Measurements from ENCODE around the gene LYPD6B. TPM values are rescaled to one million over a fixed set of nuclear protein-coding genes. Genes with fewer than 3 reads are reported as not detected.

LYPD6B gene
- total RNA-seq, 2 donors from 2014 or later = not detected

DNA sequence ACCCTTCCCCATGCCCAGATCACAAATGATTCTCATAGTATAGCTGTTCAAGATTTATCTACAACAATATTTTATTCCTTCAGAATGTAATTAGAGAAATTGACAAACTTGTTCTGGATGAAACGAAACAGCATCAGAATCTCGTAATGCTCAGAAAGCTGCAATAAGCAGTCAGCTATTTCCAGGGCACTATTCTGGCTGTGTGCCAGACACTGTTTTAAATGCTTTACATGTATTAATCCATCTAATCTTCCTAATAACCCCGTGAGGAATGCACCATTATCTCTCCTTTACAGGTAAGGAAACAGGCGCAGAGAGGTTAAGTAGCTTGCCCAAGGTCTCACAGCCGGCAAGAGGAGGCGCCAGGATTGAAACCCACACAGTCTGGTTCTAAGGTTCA is 10.1 kb upstream of the LYPD6B start:
- Mint-ChIP-seq H3K27ac (no peak overlapping the region), H3K9me3 (no peaks in the 10 kb centered on the region), H3K36me3 (no peaks in the 10 kb centered on the region)
- no peak for ATAC-seq
- no peak for DNase-seq (ENCODE audit: low spot score in 2 of 2)

DNA sequence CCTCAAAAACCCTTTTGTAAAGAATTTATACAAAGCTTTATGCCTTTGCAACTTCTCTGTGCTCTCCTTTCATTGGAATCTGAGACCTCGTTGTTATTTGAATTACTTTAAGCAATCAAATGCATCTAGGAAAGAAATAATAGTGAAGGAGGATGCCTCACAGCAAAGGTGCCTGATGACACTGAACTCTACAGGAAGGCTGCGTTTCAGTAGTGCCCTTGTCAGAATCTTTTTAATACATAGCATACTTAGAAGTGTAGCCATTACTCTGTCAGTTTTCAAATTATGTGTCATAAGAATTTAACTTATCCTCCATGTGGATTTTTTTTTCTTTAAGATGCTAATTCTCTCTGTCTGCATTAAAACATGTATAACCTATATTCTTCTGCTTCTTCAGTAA is 9.6 kb upstream of the LYPD6B start:
- DNase-seq (ENCODE audit: low spot score in 2 of 2) (no peak), ATAC-seq (no peak)
- Mint-ChIP-seq H3K27ac (no peak overlapping the region), H3K9me3 (no peaks in the 10 kb centered on the region), H3K36me3 (no peaks in the 10 kb centered on the region)

DNA sequence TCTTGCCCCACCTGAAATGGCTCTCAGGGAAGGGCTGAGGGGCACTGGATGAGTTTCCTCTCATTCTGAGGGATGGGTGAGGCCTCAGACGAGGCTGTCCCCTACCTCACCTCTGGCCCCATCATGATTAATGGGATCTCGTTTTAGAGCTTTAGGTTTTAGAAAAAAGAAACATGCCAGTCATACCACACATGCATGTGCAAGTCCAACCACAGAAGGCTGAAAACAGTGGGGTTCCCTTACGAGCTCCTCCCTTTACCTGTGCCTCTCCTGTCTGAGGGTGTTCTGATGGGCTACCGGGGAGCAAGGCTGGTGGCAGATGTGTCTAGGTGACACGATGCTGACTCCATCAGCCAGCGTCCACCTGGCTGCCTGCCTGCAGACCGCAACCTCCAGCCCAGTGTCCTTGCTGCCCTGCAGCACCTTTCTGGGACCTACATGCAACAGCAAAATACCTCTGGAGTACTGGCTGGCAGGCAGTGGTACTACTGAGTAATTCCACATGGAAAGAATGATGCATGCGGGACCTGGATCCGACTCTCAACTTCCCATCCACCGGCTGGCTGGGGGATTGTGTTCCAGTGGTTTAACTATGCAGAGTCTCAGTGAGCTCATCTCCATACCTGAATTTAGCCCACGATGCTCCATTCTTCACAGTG is 9.1 kb upstream of the LYPD6B start:
- no peak for ATAC-seq
- Mint-ChIP-seq H3K36me3 (no peaks in the 10 kb centered on the region), H3K27ac (no peak overlapping the region)

DNA sequence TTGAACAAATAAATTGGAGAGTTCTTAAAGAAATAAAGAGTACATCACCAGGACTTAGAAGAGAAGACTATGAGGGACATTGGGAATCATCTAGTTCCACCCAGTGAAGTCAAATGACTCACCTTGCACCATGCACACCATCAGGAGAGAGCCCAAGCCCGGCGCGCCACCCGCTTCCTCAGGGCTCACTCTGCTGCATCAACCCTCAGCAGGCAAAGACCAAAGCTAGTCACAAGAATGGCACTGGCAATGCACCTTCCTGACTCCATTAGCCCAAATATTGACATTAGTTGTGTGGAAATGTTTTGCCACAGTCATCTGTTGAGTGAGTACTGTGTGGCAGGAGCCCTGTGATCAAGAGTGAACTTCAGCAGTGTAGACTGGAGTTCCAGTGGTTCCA is 7.1 kb upstream of the LYPD6B start:
- H3K27ac Mint-ChIP-seq = no peak overlapping the region
- ATAC-seq (no peak), DNase-seq (ENCODE audit: low spot score in 2 of 2) (no peak)
- no peaks in the 10 kb centered on the region for H3K9me3 Mint-ChIP-seq
- H3K36me3 Mint-ChIP-seq = no peaks in the 10 kb centered on the region

More for the DNA sequence above, 9.1 kb upstream of the LYPD6B start:
- H3K9me3 Mint-ChIP-seq = no peaks in the 10 kb centered on the region
- DNase-seq (ENCODE audit: low spot score in 2 of 2) = no peak

DNA sequence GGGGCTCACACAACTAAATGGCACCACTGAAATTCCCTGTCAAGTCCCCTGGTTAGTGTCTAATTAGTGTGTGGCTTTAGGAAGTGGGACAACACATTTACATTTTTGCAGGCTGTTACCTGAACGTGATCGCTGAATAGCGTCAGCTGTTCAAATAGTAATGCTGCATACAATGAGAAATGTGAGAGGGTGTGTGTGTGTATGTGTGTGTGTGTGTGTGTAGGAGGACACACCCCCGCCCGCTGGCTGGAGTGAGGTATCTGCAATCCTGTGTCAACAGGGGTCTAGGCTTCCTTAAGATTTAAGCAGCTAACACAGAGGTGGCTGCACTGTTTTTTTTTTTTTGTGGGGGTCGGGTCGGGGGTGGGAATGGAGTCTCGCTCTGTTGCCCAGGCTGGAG is 4.8 kb upstream of the LYPD6B start:
- Mint-ChIP-seq H3K27ac (no peak overlapping the region), H3K36me3 (no peaks in the 10 kb centered on the region), H3K9me3 (no peaks in the 10 kb centered on the region)
- no peak for DNase-seq (ENCODE audit: low spot score in 2 of 2)
- no peak for ATAC-seq

DNA sequence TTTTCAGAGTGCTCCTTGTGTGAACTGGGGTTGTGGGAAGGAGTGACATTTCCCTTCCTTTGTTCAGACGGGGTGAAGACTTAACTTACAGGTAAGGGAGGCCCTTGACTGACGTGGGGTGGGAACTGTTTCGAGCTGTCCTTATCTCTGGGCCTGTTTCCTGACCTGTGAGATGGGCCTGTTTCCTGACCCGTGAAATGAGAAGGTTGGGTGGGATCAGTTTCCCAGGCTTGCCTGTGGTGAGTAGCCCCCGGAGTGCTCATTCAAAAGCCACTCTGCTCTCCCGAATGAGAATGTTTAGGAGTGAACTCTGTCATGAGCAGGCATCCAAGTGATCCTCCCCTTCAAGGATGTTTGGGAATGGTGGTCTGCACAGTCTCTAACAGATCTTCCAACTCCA is 4.1 kb upstream of the LYPD6B start:
- DNase-seq (ENCODE audit: low spot score in 2 of 2) = no peak
- Mint-ChIP-seq H3K36me3 (no peaks in the 10 kb centered on the region), H3K27ac (no peak overlapping the region), H3K9me3 (no peaks in the 10 kb centered on the region)
- ATAC-seq = no peak

DNA sequence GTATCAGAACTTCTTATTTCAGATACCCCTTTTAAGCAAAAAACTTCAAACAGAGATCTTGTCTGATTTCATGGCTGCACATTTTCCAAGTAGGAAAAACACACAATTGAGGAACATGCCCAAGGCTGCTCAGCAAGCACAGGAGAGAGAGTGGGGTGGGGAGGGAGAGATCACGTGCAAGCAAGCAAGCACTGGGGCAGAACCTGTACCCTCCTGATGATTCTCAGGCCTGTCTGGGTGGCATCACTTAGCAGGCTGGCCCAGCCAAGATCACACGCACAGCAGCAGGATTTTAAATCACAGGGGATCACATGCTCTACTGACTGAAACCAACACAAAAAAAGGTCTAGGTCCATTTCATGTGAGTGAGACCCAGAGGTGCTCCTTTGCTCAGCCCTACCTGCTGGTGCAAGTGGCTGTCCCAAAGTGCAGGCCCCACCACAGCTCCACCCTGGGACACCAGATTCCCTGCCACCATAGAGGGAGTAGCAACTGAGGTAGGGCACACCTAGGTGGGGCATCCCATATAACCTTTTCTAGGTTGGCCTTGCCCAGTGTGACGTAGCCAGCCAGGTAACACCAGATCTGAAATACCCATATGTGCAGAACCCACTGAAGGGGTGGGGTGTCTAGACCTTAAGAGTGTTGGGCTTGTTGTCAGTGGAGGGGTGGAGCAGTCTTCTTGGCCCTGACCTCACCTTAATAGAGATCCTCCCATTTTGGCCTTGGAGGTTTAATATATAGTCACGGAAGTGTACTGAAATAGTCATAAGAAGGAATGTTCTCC is 1.8 kb upstream of the LYPD6B start:
- ATAC-seq = no peak

DNA sequence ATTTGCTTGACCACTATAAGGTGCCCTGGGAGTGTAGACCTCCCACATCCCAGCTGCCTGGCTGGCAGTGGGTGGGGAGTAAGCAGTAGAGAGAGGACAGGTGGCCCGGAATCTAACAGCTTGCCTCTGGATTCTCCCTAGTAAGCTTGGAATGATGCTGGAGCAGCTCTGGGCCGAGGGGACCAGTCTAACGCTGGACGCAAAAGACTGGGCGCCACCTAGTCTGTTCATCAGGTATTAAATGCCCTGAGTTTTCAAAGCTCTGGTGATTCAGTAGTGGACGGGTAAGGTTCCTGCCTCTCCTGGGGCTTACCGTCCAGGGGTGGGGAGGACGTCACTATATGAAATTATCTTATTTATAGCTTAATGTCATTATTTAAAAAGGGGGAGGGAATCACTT is 648 bp upstream of the LYPD6B start:
- H3K36me3 Mint-ChIP-seq = no peaks in the 10 kb centered on the region
- no peak overlapping the region for H3K27ac Mint-ChIP-seq
- H3K9me3 Mint-ChIP-seq = no peaks in the 10 kb centered on the region
- DNase-seq (ENCODE audit: low spot score in 2 of 2) (no peak), ATAC-seq (no peak)

More for the DNA sequence above, 1.8 kb upstream of the LYPD6B start:
- Mint-ChIP-seq H3K27ac (no peak overlapping the region), H3K9me3 (no peaks in the 10 kb centered on the region), H3K36me3 (no peaks in the 10 kb centered on the region)
- no peak for DNase-seq (ENCODE audit: low spot score in 2 of 2)

DNA sequence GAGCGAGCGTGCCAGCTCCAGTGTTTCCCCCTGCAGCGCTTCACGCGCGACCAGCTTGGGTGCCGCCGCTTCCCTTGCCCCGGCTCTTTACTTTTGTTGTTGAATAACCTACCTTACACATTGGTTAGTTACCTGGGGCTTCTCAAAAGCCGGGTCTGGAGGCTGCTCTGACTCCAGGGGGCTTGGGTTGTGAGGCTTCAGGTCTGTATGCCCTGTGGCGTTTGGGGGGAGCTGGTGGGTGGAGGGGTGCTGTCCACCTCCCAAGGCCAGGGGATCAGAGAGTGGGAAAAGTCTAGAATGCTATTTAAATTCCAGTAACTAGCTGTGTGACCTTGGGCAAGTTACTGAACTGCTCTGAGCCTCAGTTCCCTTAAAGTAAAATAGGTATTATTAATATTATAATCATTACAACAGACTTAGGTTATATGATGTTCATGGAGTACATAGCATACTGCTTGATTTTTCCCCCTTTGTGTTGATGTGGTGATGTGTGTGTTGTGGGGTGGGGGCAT is 770 bp downstream of the LYPD6B start:
- Mint-ChIP-seq H3K27ac (no peak overlapping the region), H3K36me3 (no peaks in the 10 kb centered on the region), H3K9me3 (no peaks in the 10 kb centered on the region)
- no peak for ATAC-seq
- DNase-seq (ENCODE audit: low spot score in 2 of 2) = no peak

DNA sequence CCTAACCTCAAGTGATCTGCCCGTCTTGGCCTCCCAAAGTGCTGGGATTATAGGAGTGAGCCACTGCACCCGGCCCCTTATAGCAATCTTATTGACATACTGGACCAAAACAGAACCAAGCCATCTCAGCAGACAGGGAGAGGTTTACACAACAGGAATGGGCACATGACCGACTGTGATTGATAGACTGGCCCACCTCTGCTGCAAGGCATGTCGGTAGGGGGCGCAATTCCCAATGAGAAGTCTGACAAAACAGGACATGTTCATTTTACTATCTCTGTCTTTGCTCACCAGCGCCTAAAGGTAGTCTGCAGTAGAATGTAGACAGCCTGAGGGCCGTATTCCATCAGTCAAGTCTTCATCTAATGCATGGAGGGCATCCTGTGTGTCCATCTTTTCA is 2.0 kb downstream of the LYPD6B start:
- ATAC-seq = peak in 1 of 2 donors; percentile 47
- Mint-ChIP-seq H3K9me3 (peaks cover 0 to 2% of the 10 kb centered on the region in 2 donors), H3K36me3 (no peaks in the 10 kb centered on the region), H3K27ac (no peak overlapping the region)
- peak in 1 of 2 donors; percentile 67 for DNase-seq (ENCODE audit: low spot score in 2 of 2)

DNA sequence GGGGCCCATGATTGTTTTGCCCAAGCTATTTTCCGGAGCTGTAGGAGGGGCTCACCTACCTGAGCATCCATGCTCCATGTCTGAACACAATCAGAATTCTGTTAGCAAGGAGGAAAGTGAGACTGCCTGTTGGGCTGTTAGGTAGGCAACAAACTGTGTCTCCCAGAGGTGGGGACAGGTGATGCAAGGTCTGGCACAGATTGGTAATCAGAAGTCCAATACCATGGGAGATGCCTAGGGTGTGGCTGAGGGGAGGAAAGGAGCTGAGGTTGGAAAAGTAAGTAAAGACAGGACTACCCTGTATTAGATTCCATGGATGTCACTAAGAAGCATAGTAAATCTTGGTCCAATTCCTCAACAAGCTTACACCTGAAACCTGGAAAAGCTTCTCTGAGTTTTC is 3.0 kb downstream of the LYPD6B start:
- no peaks in the 10 kb centered on the region for H3K36me3 Mint-ChIP-seq
- DNase-seq (ENCODE audit: low spot score in 2 of 2) = no peak
- ATAC-seq = no peak
- H3K27ac Mint-ChIP-seq = no peak overlapping the region
- peaks cover 0 to 12% of the 10 kb centered on the region in 2 donors for H3K9me3 Mint-ChIP-seq

DNA sequence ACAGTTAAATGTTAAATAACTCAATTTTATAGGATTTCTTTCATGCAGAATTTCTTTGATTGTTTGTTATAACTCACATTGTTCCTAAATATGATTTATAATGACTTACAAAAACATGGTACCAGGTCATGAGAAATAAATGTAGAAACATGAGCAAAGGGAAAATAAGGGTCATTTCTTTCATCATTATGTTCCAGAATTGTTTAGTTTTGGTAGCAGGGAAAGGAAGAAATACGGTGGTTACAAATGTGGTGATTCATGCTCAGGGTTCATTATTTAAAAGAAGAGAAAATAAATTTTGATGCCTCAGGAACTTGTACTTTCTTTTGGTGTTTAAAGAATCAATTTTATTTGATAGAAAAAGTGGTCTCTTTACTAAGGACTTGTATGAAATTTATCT is 4.4 kb downstream of the LYPD6B start:
- ATAC-seq (no peak), DNase-seq (ENCODE audit: low spot score in 2 of 2) (no peak)
- peaks cover 7 to 19% of the 10 kb centered on the region in 2 donors for H3K9me3 Mint-ChIP-seq
- H3K27ac Mint-ChIP-seq = no peak overlapping the region
- peaks cover 8% of the 10 kb centered on the region in 2 donors for H3K36me3 Mint-ChIP-seq

DNA sequence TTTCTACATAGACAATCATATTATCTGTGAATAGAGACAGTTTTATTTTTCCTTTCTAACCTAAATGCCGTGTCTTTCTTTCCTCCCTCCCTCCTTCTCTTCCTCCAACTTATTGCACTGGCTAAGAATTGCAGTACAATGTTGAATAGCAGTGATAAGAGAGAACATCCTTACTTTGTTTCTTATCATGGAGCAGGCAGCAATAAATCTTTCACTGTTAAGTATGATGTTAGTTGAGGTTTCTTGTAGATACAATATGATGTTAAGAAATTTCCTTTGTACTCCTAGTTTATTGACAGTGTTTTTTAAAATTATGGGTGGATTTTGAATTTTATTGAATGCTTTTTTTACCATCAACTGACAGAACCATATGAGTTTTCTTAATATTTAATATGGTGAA is 6.0 kb downstream of the LYPD6B start:
- ATAC-seq (no peak), DNase-seq (ENCODE audit: low spot score in 2 of 2) (no peak)
- Mint-ChIP-seq H3K27ac (no peak overlapping the region), H3K36me3 (peaks cover 19 to 23% of the 10 kb centered on the region in 2 donors), H3K9me3 (peaks cover 12 to 31% of the 10 kb centered on the region in 2 donors)

DNA sequence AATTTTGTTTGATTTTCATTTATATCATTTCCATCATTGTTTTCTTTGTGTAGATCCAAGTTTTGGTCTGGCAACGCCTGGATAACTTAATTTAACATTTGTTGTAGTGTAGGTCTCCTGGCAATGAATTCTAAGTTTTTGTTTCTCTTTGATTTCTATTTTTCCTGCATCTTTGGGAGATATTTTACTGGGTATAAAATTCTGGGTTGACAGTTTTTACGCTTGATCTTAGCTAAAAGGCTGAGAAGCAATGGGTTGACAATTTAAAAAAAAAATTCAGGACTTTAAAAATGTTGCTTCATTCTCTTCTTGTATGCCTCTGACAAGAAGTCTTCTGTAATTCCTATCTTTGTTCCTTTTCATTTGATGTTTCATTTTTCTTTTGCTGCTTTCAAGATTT is 8.6 kb downstream of the LYPD6B start:
- ATAC-seq (no peak), DNase-seq (ENCODE audit: low spot score in 2 of 2) (no peak)
- H3K9me3 Mint-ChIP-seq = peaks cover 12 to 31% of the 10 kb centered on the region in 2 donors
- peaks cover 19 to 24% of the 10 kb centered on the region in 2 donors for H3K36me3 Mint-ChIP-seq
- H3K27ac Mint-ChIP-seq = no peak overlapping the region

DNA sequence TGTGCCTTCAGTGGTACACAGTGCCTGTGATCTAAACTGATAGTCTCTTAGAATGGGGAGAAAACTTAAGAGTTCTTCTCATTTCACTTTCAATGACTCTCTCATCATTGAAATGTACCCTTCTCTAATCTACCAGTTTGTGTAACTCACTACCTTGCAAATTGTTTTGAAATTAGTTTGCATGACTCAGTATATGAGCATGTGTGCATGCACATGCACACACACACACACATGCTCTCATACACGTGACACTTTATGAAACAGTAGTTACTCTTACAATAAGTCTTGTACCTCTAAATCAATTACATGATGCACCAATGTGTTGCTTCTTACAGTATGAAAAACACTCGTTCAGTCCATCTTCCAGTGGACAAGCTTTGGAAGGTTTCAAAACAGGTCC is 10.6 kb downstream of the LYPD6B start:
- DNase-seq (ENCODE audit: low spot score in 2 of 2) (no peak), ATAC-seq (peak in 1 of 2 donors; percentile 40)
- Mint-ChIP-seq H3K27ac (no peak overlapping the region), H3K9me3 (peaks cover 12 to 31% of the 10 kb centered on the region in 2 donors), H3K36me3 (peaks cover 19 to 24% of the 10 kb centered on the region in 2 donors)

DNA sequence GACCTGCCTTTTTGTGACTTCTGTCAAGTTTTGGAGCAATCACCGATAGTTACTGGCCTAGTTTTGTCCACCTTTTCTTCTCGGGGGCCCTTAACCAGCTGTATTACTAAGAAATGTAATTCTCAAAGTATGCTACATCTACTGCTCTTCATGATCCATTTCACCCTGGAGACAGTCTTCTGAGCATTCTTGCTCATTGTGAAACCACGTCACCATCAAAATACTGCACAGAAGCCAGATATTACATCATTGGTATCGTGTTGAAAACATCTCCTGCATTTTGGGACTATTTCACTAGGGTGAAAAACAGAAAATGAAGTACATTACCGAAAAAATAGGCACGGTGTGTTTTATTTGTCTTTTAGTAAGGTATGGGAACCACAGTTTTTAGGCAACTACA is 11.7 kb downstream of the LYPD6B start:
- DNase-seq (ENCODE audit: low spot score in 2 of 2) (no peak), ATAC-seq (peak in 1 of 2 donors; percentile 74)
- no peak overlapping the region for H3K27ac Mint-ChIP-seq
- H3K36me3 Mint-ChIP-seq = peaks cover 19 to 24% of the 10 kb centered on the region in 2 donors
- peaks cover 12 to 31% of the 10 kb centered on the region in 2 donors for H3K9me3 Mint-ChIP-seq

DNA sequence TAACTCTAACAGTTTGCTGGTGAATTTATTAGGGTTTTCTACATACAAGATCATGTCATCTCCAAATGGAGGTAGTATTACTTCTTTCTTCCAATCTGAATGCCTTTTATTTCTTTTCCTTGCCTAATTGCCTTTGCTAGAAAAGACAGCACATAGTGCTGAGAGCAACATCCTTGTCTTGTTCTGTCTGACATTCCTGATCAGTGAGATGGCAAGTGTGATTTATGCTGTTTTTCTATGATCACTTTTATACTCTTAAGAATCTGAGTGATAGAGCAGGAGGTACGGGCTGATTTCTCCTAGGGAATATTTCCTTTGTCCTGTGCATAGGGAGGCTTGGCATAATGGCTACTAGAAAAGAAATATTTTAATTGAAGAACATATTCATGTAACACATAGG is 17.3 kb downstream of the LYPD6B start:
- ATAC-seq = no peak
- Mint-ChIP-seq H3K36me3 (no peaks in the 10 kb centered on the region), H3K27ac (no peak overlapping the region), H3K9me3 (no peaks in the 10 kb centered on the region)
- DNase-seq (ENCODE audit: low spot score in 2 of 2) = no peak
